Stimulated activated naive B cell treated with anti-CD40 and anti-IgM and Interleukin-4, amounts not matched to agents 10 μg/mL and 1 μg/mL and 100 μg/mL, for 72 hours (primary cell): ENCODE data around the gene IFT20.

ENCODE experiments used
- ATAC-seq, 2 donors: fragments of 150-1000 bp; cut with Tn5 transposase; replicated peaks; 2 replicates each; pipeline ENCODE4 v1.10.0; 2021; ENCODE audit warnings: moderate library complexity in 1 of 2
- DNase-seq: peaks from one replicate; pipeline ENCODE4 v3.0.0; 2021
- H3K27ac Mint-ChIP-seq: one replicate; pipeline ENCODE4 v1.8.0; 2022; ENCODE audit warnings: mild to moderate bottlenecking, mixed read lengths
- H3K27me3 Mint-ChIP-seq, 2 donors: one replicate each; pipeline ENCODE4 v1.8.0; 2022; ENCODE audit warnings: mixed read lengths in 2 of 2
- H3K36me3 Mint-ChIP-seq, 2 donors: one replicate each; pipeline ENCODE4 v1.8.0; 2022; ENCODE audit warnings: mixed read lengths in 2 of 2, mild to moderate bottlenecking in 1 of 2
- H3K4me1 Mint-ChIP-seq, 2 donors: one replicate each; pipeline ENCODE4 v1.8.0; 2022; ENCODE audit warnings: mixed read lengths in 2 of 2, mild to moderate bottlenecking in 1 of 2
- H3K4me3 Mint-ChIP-seq, 2 donors: one replicate each; pipeline ENCODE4 v1.8.0; 2022; ENCODE audit warnings: mild to moderate bottlenecking in 2 of 2, mixed read lengths in 2 of 2, moderate library complexity in 1 of 2
- H3K9me3 Mint-ChIP-seq, 2 donors: one replicate each; pipeline ENCODE4 v1.8.0; 2022; ENCODE audit warnings: mixed read lengths in 2 of 2, mild to moderate bottlenecking in 1 of 2

Gene IFT20

GRCh38 chr17:28368915-28369683 lies 33.8 kb upstream of the IFT20 start:
- H3K36me3 Mint-ChIP-seq = peaks cover 6 to 17% of the 10 kb centered on the region in 2 donors
- H3K27me3 Mint-ChIP-seq = no peaks in the 10 kb centered on the region
- DNase-seq (no peak), ATAC-seq (no peak)
- H3K4me1 Mint-ChIP-seq = peaks cover 22 to 39% of the 10 kb centered on the region in 2 donors
- no peak overlapping the region for H3K27ac Mint-ChIP-seq
- no peak overlapping the region for H3K4me3 Mint-ChIP-seq
- no peaks in the 10 kb centered on the region for H3K9me3 Mint-ChIP-seq

GRCh38 chr17:28368306-28368831 lies 33.1 kb upstream of the IFT20 start:
- Mint-ChIP-seq H3K36me3 (peaks cover 8 to 21% of the 10 kb centered on the region in 2 donors), H3K4me1 (peaks cover 19 to 35% of the 10 kb centered on the region in 2 donors), H3K4me3 (no peak overlapping the region), H3K27me3 (no peaks in the 10 kb centered on the region), H3K27ac (no peak overlapping the region), H3K9me3 (no peaks in the 10 kb centered on the region)
- DNase-seq = no peak
- ATAC-seq = no peak

GRCh38 chr17:28367641-28368305 lies 32.5 kb upstream of the IFT20 start:
- no peaks in the 10 kb centered on the region for H3K9me3 Mint-ChIP-seq
- H3K27me3 Mint-ChIP-seq = no peaks in the 10 kb centered on the region
- DNase-seq (no peak), ATAC-seq (no peak)
- no peak overlapping the region for H3K4me3 Mint-ChIP-seq
- H3K4me1 Mint-ChIP-seq = peaks cover 14 to 29% of the 10 kb centered on the region in 2 donors
- H3K27ac Mint-ChIP-seq = no peak overlapping the region
- peaks cover 8 to 19% of the 10 kb centered on the region in 2 donors for H3K36me3 Mint-ChIP-seq

GRCh38 chr17:28366605-28367004 lies 31.3 kb upstream of the IFT20 start:
- peaks cover 11 to 19% of the 10 kb centered on the region in 2 donors for H3K36me3 Mint-ChIP-seq
- no peaks in the 10 kb centered on the region for H3K27me3 Mint-ChIP-seq
- no peak for DNase-seq
- no peak overlapping the region for H3K4me3 Mint-ChIP-seq
- ATAC-seq = no peak
- H3K9me3 Mint-ChIP-seq = no peaks in the 10 kb centered on the region
- no peak overlapping the region for H3K27ac Mint-ChIP-seq
- H3K4me1 Mint-ChIP-seq = peaks cover 13 to 17% of the 10 kb centered on the region in 2 donors

- H3K27me3 Mint-ChIP-seq = no peaks in the 10 kb centered on the region
- H3K36me3 Mint-ChIP-seq = peaks cover 22% of the 10 kb centered on the region in 2 donors
- H3K4me3 Mint-ChIP-seq = no peak overlapping the region
- H3K9me3 Mint-ChIP-seq = no peaks in the 10 kb centered on the region
- peaks cover 6 to 7% of the 10 kb centered on the region in 2 donors for H3K4me1 Mint-ChIP-seq
- H3K27ac Mint-ChIP-seq = no peak overlapping the region
- ATAC-seq = no peak
- no peak for DNase-seq
These were observed 30.2 kb upstream of the IFT20 start for GRCh38 chr17:28365487-28365886.

- ATAC-seq (no peak), DNase-seq (no peak)
- Mint-ChIP-seq H3K4me3 (no peak within 1 kb of the TSS), H3K4me1 (no peaks in the 10 kb centered on the region), H3K9me3 (no peaks in the 10 kb centered on the region), H3K36me3 (peaks cover 25 to 27% of the 10 kb centered on the region in 2 donors), H3K27me3 (no peaks in the 10 kb centered on the region), H3K27ac (peak within 1 kb of the TSS; percentile 47)
These were observed 29.5 kb upstream of the IFT20 start, which contains the start of gene SEBOX for GRCh38 chr17:28364665-28365363. Gene SEBOX, minus strand, starts transcription at chr17:28365199. Its CDS starts 48 bp downstream, at chr17:28365151.

- Mint-ChIP-seq H3K36me3 (peaks cover 23 to 29% of the 10 kb centered on the region in 2 donors), H3K4me1 (no peaks in the 10 kb centered on the region), H3K9me3 (no peaks in the 10 kb centered on the region), H3K4me3 (no peak overlapping the region), H3K27ac (no peak overlapping the region), H3K27me3 (no peaks in the 10 kb centered on the region)
- DNase-seq (no peak), ATAC-seq (no peak)
These were observed 28.7 kb upstream of the IFT20 start for GRCh38 chr17:28363776-28364650.

GRCh38 chr17:28363186-28363585 lies 27.9 kb upstream of the IFT20 start:
- Mint-ChIP-seq H3K4me1 (peaks cover under 1 to 2% of the 10 kb centered on the region in 2 donors), H3K36me3 (peaks cover 23 to 29% of the 10 kb centered on the region in 2 donors), H3K9me3 (no peaks in the 10 kb centered on the region), H3K4me3 (no peak overlapping the region), H3K27me3 (no peaks in the 10 kb centered on the region), H3K27ac (no peak overlapping the region)
- DNase-seq (no peak), ATAC-seq (no peak)

GRCh38 chr17:28357901-28358197 lies 22.6 kb upstream of the IFT20 start:
- no peak for ATAC-seq
- peaks cover 16 to 25% of the 10 kb centered on the region in 2 donors for H3K4me1 Mint-ChIP-seq
- H3K27me3 Mint-ChIP-seq = no peaks in the 10 kb centered on the region
- no peak for DNase-seq
- H3K9me3 Mint-ChIP-seq = no peaks in the 10 kb centered on the region
- H3K27ac Mint-ChIP-seq = peak overlapping the region; percentile 95
- peaks cover 32 to 39% of the 10 kb centered on the region in 2 donors for H3K36me3 Mint-ChIP-seq
- H3K4me3 Mint-ChIP-seq = peak overlapping the region; percentile 92 to 93

GRCh38 chr17:28357061-28357900 lies 22.0 kb upstream of the IFT20 start, which contains the start of gene POLDIP2:
Gene POLDIP2, minus strand, starts transcription at chr17:28357527. Its CDS starts 79 bp downstream, at chr17:28357448.
- Mint-ChIP-seq H3K27ac (peak within 1 kb of the TSS; percentile 95), H3K27me3 (no peaks in the 10 kb centered on the region), H3K9me3 (no peaks in the 10 kb centered on the region), H3K36me3 (peaks cover 32 to 39% of the 10 kb centered on the region in 2 donors), H3K4me3 (peak within 1 kb of the TSS; percentile 92 to 93), H3K4me1 (peaks cover 16 to 25% of the 10 kb centered on the region in 2 donors)
- ATAC-seq (peak; percentile 99), DNase-seq (peak; percentile 95)

GRCh38 chr17:28350271-28350670 lies 15.0 kb upstream of the IFT20 start:
- Mint-ChIP-seq H3K4me1 (no peaks in the 10 kb centered on the region), H3K36me3 (peaks cover 37 to 50% of the 10 kb centered on the region in 2 donors), H3K27ac (no peak overlapping the region), H3K27me3 (no peaks in the 10 kb centered on the region), H3K9me3 (no peaks in the 10 kb centered on the region), H3K4me3 (no peak overlapping the region)
- ATAC-seq = no peak
- DNase-seq = no peak

- Mint-ChIP-seq H3K27ac (no peak overlapping the region), H3K9me3 (no peaks in the 10 kb centered on the region), H3K4me1 (peaks cover 0 to under 1% of the 10 kb centered on the region in 2 donors), H3K27me3 (no peaks in the 10 kb centered on the region), H3K4me3 (no peak overlapping the region), H3K36me3 (peaks cover 39 to 53% of the 10 kb centered on the region in 2 donors)
- ATAC-seq = no peak
- no peak for DNase-seq
These were observed 13.7 kb upstream of the IFT20 start for GRCh38 chr17:28348979-28349378.
